K562 (cell line): ENCODE data around the gene KIF3B. TPM values are rescaled to one million over a fixed set of nuclear protein-coding genes. Genes with fewer than 3 reads are reported as not detected.

Source experiments
- ATAC-seq: fragments of 200-7000 bp; cut with Tn5 transposase; 3 replicates; pipeline ENCODE4 v1.9.1; 2020; ENCODE audit warnings: moderate library complexity
- BruUV-seq: library from RNA; stranded (reverse); fragments of 400-500 nt; replicated peaks from 2 replicates; lab custom pipeline; 2021; lab: Mats Ljungman, UMichigan
- CTCF ChIA-PET: fragments of 300-600 bp; formaldehyde crosslinking; extraction: SDS; loops from one replicate; lab custom pipeline; 2021; ENCODE audit warnings: low intra/inter-chr PET ratio; lab: Yijun Ruan, JAX
- POLR2A ChIA-PET: fragments of 300-600, 350-650 bp; sonication (Branson Sonifier 250); formaldehyde crosslinking; extraction: SDS; loops from one replicate; lab custom pipeline; 2021; ENCODE audit warnings: antibody characterized with exemption, inconsistent platforms; lab: Yijun Ruan, JAX
- DNase-seq, 4 experiments: peaks; one replicate each; pipeline versions ENCODE4 v3.0.0 to v3.0.0-alpha.2; 2011 to 2018; ENCODE audit warnings: low spot score in 3 of 4, mixed read lengths in 3 of 4; ENCODE audit errors: extremely low read depth in 1 of 4
- FAIRE-seq: peaks from 2 replicates; lab custom pipeline; 2011; peaks lifted over from hg19 to GRCh38; lab: Jason Lieb, UNC
- H2AFZ ChIP-seq: 2 replicates; pipeline ENCODE4 v1.6.0; 2011; ENCODE audit warnings: low read depth, low read length, control low read depth, inconsistent platforms
- H3K27ac ChIP-seq: fragments of 200-600 bp; 3 replicates; pipeline ENCODE4 v1.8.0; 2011; ENCODE audit warnings: low read depth, mild to moderate bottlenecking, control low read depth, inconsistent platforms, low read length, moderate library complexity, mixed read lengths; ENCODE audit errors: extremely low read depth
- H3K27me3 ChIP-seq, 2 experiments: fragments of 300-600 bp in 1 of 2; 2 replicates in 1 of 2; 3 replicates in 1 of 2; pipeline versions ENCODE4 v1.6.0 to v1.8.0; 2011; ENCODE audit warnings: inconsistent platforms in 2 of 2, low read length in 2 of 2, mild to moderate bottlenecking in 1 of 2, mixed read lengths in 1 of 2, moderate library complexity in 1 of 2; ENCODE audit not compliant: control insufficient read depth in 2 of 2, insufficient read depth in 2 of 2
- H3K36me3 ChIP-seq: fragments of 300-600 bp; 3 replicates; pipeline ENCODE4 v1.8.0; 2011; ENCODE audit warnings: mild to moderate bottlenecking, low read length, inconsistent platforms; ENCODE audit not compliant: control insufficient read depth, insufficient read depth
- H3K4me1 ChIP-seq, 2 experiments: fragments of 200-600 bp in 1 of 2; replicated peaks in 1 of 2; 2 replicates in 1 of 2; 3 replicates in 1 of 2; pipeline versions ENCODE4 v1.5.1 to v1.8.0; 2011; ENCODE audit warnings: inconsistent platforms in 2 of 2, low read length in 2 of 2, mild to moderate bottlenecking in 1 of 2, mixed read lengths in 1 of 2, moderate library complexity in 1 of 2; ENCODE audit not compliant: control insufficient read depth in 2 of 2, insufficient read depth in 2 of 2
- H3K4me2 ChIP-seq: 2 replicates; pipeline ENCODE4 v1.6.1; 2011; ENCODE audit warnings: low read length, control low read depth, inconsistent platforms, mixed read lengths; ENCODE audit not compliant: insufficient read depth
- H3K4me3 ChIP-seq: fragments of 200-600 bp; sonication (generic), shearing (Covaris generic); 2 replicates; pipeline ENCODE4 v1.5.1; 2016; ENCODE audit warnings: control low read depth, inconsistent platforms
- H3K79me2 ChIP-seq: fragments of 200-600 bp; 3 replicates; pipeline ENCODE4 v1.8.0; 2011; ENCODE audit warnings: low read length, inconsistent platforms; ENCODE audit not compliant: control insufficient read depth, insufficient read depth
- H3K9ac ChIP-seq, 2 experiments: 2 replicates each; pipeline versions ENCODE4 v1.6.0 to v1.6.1; 2011; ENCODE audit warnings: low read depth in 2 of 2, low read length in 2 of 2, control low read depth in 1 of 2, inconsistent platforms in 1 of 2, mild to moderate bottlenecking in 1 of 2, mixed read lengths in 1 of 2; ENCODE audit not compliant: insufficient read depth in 1 of 2
- H3K9me1 ChIP-seq: one replicate; pipeline ENCODE4 v1.6.0; 2011; ENCODE audit warnings: inconsistent platforms, mild to moderate bottlenecking, low read length, moderate library complexity; ENCODE audit not compliant: control insufficient read depth, insufficient read depth
- H3K9me3 ChIP-seq: replicated peaks from 2 replicates; pipeline ENCODE4 v1.5.1; 2011; ENCODE audit warnings: low read depth, low read length, inconsistent platforms; ENCODE audit not compliant: control insufficient read depth, insufficient read depth
- H4K20me1 ChIP-seq: replicated peaks from 2 replicates; pipeline ENCODE4 v1.6.1; 2011; ENCODE audit warnings: low read length, inconsistent platforms, mixed read lengths; ENCODE audit not compliant: control insufficient read depth, insufficient read depth
- ATF6 ChIP-seq: sonication (generic); formaldehyde crosslinking; IDR thresholded peaks from 2 replicates; pipeline ENCODE4 v1.4.0; 2020; ENCODE audit warnings: mild to moderate bottlenecking, missing genetic modification reagents
- C11orf30 ChIP-seq: fragments of 450-650 bp; IDR thresholded peaks from 2 replicates; pipeline ENCODE4 v1.6.1; 2016; ENCODE audit warnings: low read depth, mild to moderate bottlenecking
- ELF2 ChIP-seq: fragments of 250-450 bp; sonication (Bioruptor Pico); IDR thresholded peaks from 2 replicates; pipeline ENCODE4 v1.5.0; 2021; ENCODE audit warnings: mild to moderate bottlenecking
- FOXA1 ChIP-seq: fragments of 450-650 bp; IDR thresholded peaks from 2 replicates; pipeline ENCODE4 v1.6.1; 2016; ENCODE audit warnings: mild to moderate bottlenecking, borderline replicate concordance
- JUN ChIP-seq, 2 experiments: sonication (generic) in 1 of 2; formaldehyde crosslinking in 1 of 2; IDR thresholded peaks; 2 replicates each; pipeline versions ENCODE4 v1.6.1 to v1.8.0; 2012 to 2022; ENCODE audit warnings: borderline replicate concordance in 2 of 2, mild to moderate bottlenecking in 2 of 2, improper control_type of control experiment in 1 of 2, low read depth in 1 of 2, low read length in 1 of 2, missing genetic modification reagents in 1 of 2
- KDM2B ChIP-seq: fragments of 250-450 bp; sonication (Bioruptor Pico); IDR thresholded peaks from 2 replicates; pipeline ENCODE4 v1.8.0; 2021; ENCODE audit warnings: mild to moderate bottlenecking, moderate library complexity
- POLR2AphosphoS2 ChIP-seq: IDR thresholded peaks from 2 replicates; pipeline ENCODE4 v1.6.1; 2012; ENCODE audit warnings: low read length, improper control_type of control experiment
- PRPF4 ChIP-seq: fragments of 200-400 bp; formaldehyde crosslinking; IDR thresholded peaks from one replicate; pipeline ENCODE4 v1.6.1; 2017; ENCODE audit warnings: low read length, low read depth, mild to moderate bottlenecking; ENCODE audit not compliant: insufficient read depth, poor library complexity, severe bottlenecking
- SLC30A9 ChIP-seq: fragments of 250-450 bp; sonication (Bioruptor Pico); IDR thresholded peaks from 2 replicates; pipeline ENCODE4 v1.8.0; 2022; ENCODE audit warnings: mild to moderate bottlenecking, moderate library complexity
- ZBTB43 ChIP-seq: sonication (generic); formaldehyde crosslinking; IDR thresholded peaks from 2 replicates; pipeline ENCODE4 v1.8.0; 2023; ENCODE audit warnings: mild to moderate bottlenecking, missing genetic modification reagents
- ZC3H4 ChIP-seq: sonication (generic); formaldehyde crosslinking; IDR thresholded peaks from 2 replicates; pipeline ENCODE4 v1.9.0; 2021; ENCODE audit warnings: missing genetic modification reagents, borderline replicate concordance
- WGBS: fragments of 100-300 bp; shearing (Covaris generic); methylation state at CpG from one replicate; pipeline ENCODE4 v1.1.6; 2016; ENCODE audit warnings: low coverage, mixed read lengths; ENCODE audit not compliant: insufficient coverage; ENCODE audit errors: missing lambda C conversion rate; 5-methylcytosine and 5-hydroxymethylcytosine counted together
- in situ Hi-C: fragments of 300-500 bp; cut with MboI; formaldehyde crosslinking; loops from 4 replicates; pipeline ENCODE4 v1.15.0; 2018; ENCODE audit warnings: inconsistent platforms, mixed read lengths
- intact Hi-C: fragments of 100-400 bp; cut with micrococcal nuclease; formaldehyde crosslinking; loops from 2 replicates; pipeline ENCODE4 v1.14.2; 2022
- polyA plus RNA-seq, 8 experiments: library from polyadenylated mRNA; depleted of rRNA in 4 of 8; stranded (reverse) in 5 of 8; unstranded in 3 of 8; fragments of >200 nt; fragmentation: Nextera tagmentation in 2 of 8; fragmentation: Illumina TruSeq in 1 of 8; extraction: Ambion mirVana in 2 of 8; extraction: Trizol in 1 of 8; gene quantifications; 2 replicates each; pipeline versions ENCODE4 v1.2.1 to v1.2.3, GENCODE V29; 2011 to 2014; ENCODE audit warnings: inconsistent platforms in 1 of 8, missing spikeins in 1 of 8
- total RNA-seq, 7 experiments: library from RNA; depleted of rRNA in 6 of 7; stranded (reverse); fragments of >200 nt in 6 of 7; fragmentation: Illumina TruSeq in 2 of 7; extraction: Trizol in 2 of 7; gene quantifications; 2 replicates each; pipeline versions ENCODE4 v1.2.1 to v1.2.3, GENCODE V29; 2011 to 2021; ENCODE audit warnings: low replicate concordance in 1 of 7
- TF ChIP-seq, protein P1 (sequence below): fragments of 250-450 bp; sonication (Bioruptor Pico); IDR thresholded peaks from 2 replicates; pipeline ENCODE4 v1.9.0; 2021; ENCODE audit warnings: mild to moderate bottlenecking

The KIF3B gene
- total and polyA plus RNA-seq, 9 of the 15 experiments (the other 6 are each of a cell fraction or from before 2014, with no cell fraction given), result 2.9 to 12.3 (median 8.6) TPM

DNA sequence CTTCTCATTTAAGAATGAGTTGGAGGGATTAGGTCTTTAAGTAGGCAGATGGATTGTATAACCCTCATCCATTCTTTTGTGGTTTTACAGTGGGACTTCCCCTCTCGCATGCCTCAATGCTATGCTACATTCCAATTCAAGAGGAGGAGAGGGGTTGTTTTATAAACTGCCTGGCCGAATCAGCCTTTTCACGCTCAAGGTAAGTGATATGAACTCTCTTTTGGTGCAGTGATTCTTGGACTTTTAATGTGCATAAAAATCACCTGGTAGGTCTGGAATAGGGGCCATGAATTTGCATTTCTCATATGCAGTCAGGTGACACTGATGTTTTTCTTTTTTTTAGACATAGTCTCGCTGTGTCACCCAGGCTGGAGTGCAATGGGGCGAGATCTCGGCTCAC is 91.5 kb downstream of the KIF3B start:
- Histone ChIP-seq H3K79me2 (peaks cover 69% of the 10 kb centered on the region), H3K4me1 (peaks cover 0 to 5% of the 10 kb centered on the region in 2 experiments; a peak in 3 of 5 replicates), H3K4me3 (no peak overlapping the region), H3K4me2 (no peak overlapping the region), H3K27ac (no peak overlapping the region), H3K9me3 (no peaks in the 10 kb centered on the region), H3K36me3 (peaks cover 72% of the 10 kb centered on the region), H4K20me1 (peaks cover 16% of the 10 kb centered on the region), H2AFZ (no peak overlapping the region), H3K9me1 (no peaks in the 10 kb centered on the region), H3K9ac (no peak overlapping the region), H3K27me3 (no peaks in the 10 kb centered on the region)
- in situ Hi-C loops, result no loop called here
- TF ChIP-seq C11orf30 (no peak), ZBTB43 (no peak), ATF6 (CRISPR knock-in tag) (no peak), ZC3H4 (CRISPR knock-in tag) (no peak), FOXA1 (no peak), SLC30A9 (CRISPR knock-in tag) (no peak), JUN (IDR thresholded peaks at IDR 0.05; ENCODE audit: borderline replicate concordance, low read depth, low read length) (no peak), JUN (CRISPR knock-in tag; IDR thresholded peaks at IDR 0.05; ENCODE audit: borderline replicate concordance) (no peak), PRPF4 (no peak), POLR2AphosphoS2 (no peak), ELF2 (CRISPR knock-in tag) (no peak), KDM2B (CRISPR knock-in tag) (no peak)
- TF ChIP-seq, protein P1, sequence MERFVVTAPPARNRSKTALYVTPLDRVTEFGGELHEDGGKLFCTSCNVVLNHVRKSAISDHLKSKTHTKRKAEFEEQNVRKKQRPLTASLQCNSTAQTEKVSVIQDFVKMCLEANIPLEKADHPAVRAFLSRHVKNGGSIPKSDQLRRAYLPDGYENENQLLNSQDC (CRISPR knock-in tag), result no peak
- DNase-seq (no peak), ATAC-seq (no peak), FAIRE-seq (no peak)
- WGBS, result 88% methylated on average over 6 of the region's 6 CpGs
- BruUV-seq, result no TSS peak
- intact Hi-C loops, result no loop called here
- CTCF ChIA-PET, result no interaction called here
- POLR2A ChIA-PET, result interaction anchor here (0.6 kb wide), 1 partner anchor 9 kb away, joined by 3 read pairs; no protein-coding TSS in a partner anchor
